ENCODE measurements around the gene LCN12. TPM values are rescaled to one million over a fixed set of nuclear protein-coding genes. Genes with fewer than 3 reads are reported as not detected.

The LCN12 gene
- polyA plus RNA-seq, 1 of the 3 experiments (the other 2 are of a cell fraction), result 0.87 TPM

GRCh38 chr9:136942881-136943230, 9.2 kb upstream of the LCN12 start (continued):
- TF ChIP-seq CTCF (IDR thresholded peaks at IDR 0.05) (no peak), IRF3 (IDR thresholded peaks at IDR 0.05; ENCODE audit: low read depth, low read length) (no peak), RCOR1 (IDR thresholded peaks at IDR 0.05; ENCODE audit: low read length) (no peak), MEF2A (IDR thresholded peaks at IDR 0.05; ENCODE audit: borderline replicate concordance, low read depth) (no peak), RXRA (IDR thresholded peaks at IDR 0.05; ENCODE audit: borderline replicate concordance, low read depth) (no peak), TCF12 (IDR thresholded peaks at IDR 0.05) (no peak)

GRCh38 chr9:136943291-136944211, 8.5 kb upstream of the LCN12 start:
- Histone ChIP-seq H3K4me1 (ENCODE audit: control insufficient read depth in 1 of 2, insufficient read depth in 2 of 2, low read depth in 1 of 2, low read length in 1 of 2) (peaks cover 0 to 17% of the 10 kb centered on the region in 2 experiments; a peak in 1 of 4 replicates), H3K9me2 (no peaks in the 10 kb centered on the region), H3K27me3 (ENCODE audit: insufficient read depth) (no peaks in the 10 kb centered on the region), H2AFZ (ENCODE audit: low read depth) (no peak overlapping the region), H3K9ac (peak overlapping the region; percentile 80), H3K4me2 (peak overlapping the region; percentile 96), H3K36me3 (replicated peaks in 1 of 2; ENCODE audit: control insufficient read depth in 1 of 2, insufficient read depth in 2 of 2, low read length in 1 of 2) (peaks cover 10 to 38% of the 10 kb centered on the region in 2 experiments), H3K27ac (ENCODE audit: low read depth in 2 of 2, low read length in 1 of 2) (peak overlapping the region; percentile 22 to 86; a peak in 3 of 4 replicates), H3K79me2 (ENCODE audit: insufficient read depth) (peaks cover 28% of the 10 kb centered on the region), H3K4me3 (ENCODE audit: low read depth in 2 of 2, low read length in 1 of 2) (peak overlapping the region; percentile 77 to 94), H3F3A (replicated peaks; ENCODE audit: insufficient read depth) (peaks cover 6% of the 10 kb centered on the region), H3K9me3 (no peaks in the 10 kb centered on the region), H4K20me1 (ENCODE audit: insufficient read depth) (peaks cover 13% of the 10 kb centered on the region)
- DNase-seq, result peak; percentile 79
- ChIA-PET POLR2A (interaction anchor here (0.6 to 1.2 kb wide), 3 partner anchors 49 to 58 kb away, joined by 3 to 4 read pairs (median 3); partner anchors contain the start of genes CLIC3 and PAXX), CTCF (interaction anchor here (0.6 to 13.2 kb wide), 22 partner anchors 14 to 505 kb away, joined by 3 to 350 read pairs (median 4); partner anchors contain the start of genes ABCA2, AJM1, CLIC3 and FUT7)
- 30% methylated on average over 4 of the region's 61 CpGs for WGBS (ENCODE audit: low lambda C conversion rate)
- TF ChIP-seq MXI1 (IDR thresholded peaks at IDR 0.05; ENCODE audit: low read depth, low read length) (peak; percentile 63), SIN3A (IDR thresholded peaks at IDR 0.05; ENCODE audit: borderline replicate concordance, low read depth, low read length) (peak; percentile 7; the same call in 1 of the 2 replicates), USF2 (IDR thresholded peaks at IDR 0.05; ENCODE audit: borderline replicate concordance, low read depth, low read length) (no peak)

All from SK-N-SH (cell line).